ENCODE data around the gene TBC1D1. TPM values are rescaled to one million over a fixed set of nuclear protein-coding genes. Genes with fewer than 3 reads are reported as not detected.

Gene TBC1D1
- total RNA-seq, 1 donor: 66.6 TPM

- Histone ChIP-seq H3K27ac (ENCODE audit: low read depth, low read length) (peak overlapping the region; percentile 60), H3K27me3 (ENCODE audit: insufficient read depth, low read length) (no peaks in the 10 kb centered on the region), H4K20me1 (ENCODE audit: insufficient read depth, low read length) (peaks cover 18% of the 10 kb centered on the region), H3K9me3 (ENCODE audit: low read depth, low read length) (no peaks in the 10 kb centered on the region), H3K4me3 (ENCODE audit: insufficient read depth, low read length) (no peak overlapping the region), H3K4me2 (ENCODE audit: insufficient read depth, low read length) (peak overlapping the region; percentile 23), H3K4me1 (ENCODE audit: insufficient read depth, low read length) (peaks cover 5% of the 10 kb centered on the region), H3K36me3 (ENCODE audit: insufficient read depth, low read length) (peaks cover 23% of the 10 kb centered on the region), H3K79me2 (ENCODE audit: insufficient read depth, low read length) (peaks cover 38% of the 10 kb centered on the region), H2AFZ (ENCODE audit: low read length) (no peak overlapping the region)
- DNase-seq (ENCODE audit: insufficient read length, low spot score, missing footprints): peak; percentile 86
- TF ChIP-seq, protein P1, sequence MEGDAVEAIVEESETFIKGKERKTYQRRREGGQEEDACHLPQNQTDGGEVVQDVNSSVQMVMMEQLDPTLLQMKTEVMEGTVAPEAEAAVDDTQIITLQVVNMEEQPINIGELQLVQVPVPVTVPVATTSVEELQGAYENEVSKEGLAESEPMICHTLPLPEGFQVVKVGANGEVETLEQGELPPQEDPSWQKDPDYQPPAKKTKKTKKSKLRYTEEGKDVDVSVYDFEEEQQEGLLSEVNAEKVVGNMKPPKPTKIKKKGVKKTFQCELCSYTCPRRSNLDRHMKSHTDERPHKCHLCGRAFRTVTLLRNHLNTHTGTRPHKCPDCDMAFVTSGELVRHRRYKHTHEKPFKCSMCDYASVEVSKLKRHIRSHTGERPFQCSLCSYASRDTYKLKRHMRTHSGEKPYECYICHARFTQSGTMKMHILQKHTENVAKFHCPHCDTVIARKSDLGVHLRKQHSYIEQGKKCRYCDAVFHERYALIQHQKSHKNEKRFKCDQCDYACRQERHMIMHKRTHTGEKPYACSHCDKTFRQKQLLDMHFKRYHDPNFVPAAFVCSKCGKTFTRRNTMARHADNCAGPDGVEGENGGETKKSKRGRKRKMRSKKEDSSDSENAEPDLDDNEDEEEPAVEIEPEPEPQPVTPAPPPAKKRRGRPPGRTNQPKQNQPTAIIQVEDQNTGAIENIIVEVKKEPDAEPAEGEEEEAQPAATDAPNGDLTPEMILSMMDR (IDR thresholded peaks at IDR 0.05; ENCODE audit: extremely low read depth, low read depth, low read length): no peak
Observed at GRCh38 chr4:38013461-38014366, 122.8 kb downstream of the TBC1D1 start.

DNA sequence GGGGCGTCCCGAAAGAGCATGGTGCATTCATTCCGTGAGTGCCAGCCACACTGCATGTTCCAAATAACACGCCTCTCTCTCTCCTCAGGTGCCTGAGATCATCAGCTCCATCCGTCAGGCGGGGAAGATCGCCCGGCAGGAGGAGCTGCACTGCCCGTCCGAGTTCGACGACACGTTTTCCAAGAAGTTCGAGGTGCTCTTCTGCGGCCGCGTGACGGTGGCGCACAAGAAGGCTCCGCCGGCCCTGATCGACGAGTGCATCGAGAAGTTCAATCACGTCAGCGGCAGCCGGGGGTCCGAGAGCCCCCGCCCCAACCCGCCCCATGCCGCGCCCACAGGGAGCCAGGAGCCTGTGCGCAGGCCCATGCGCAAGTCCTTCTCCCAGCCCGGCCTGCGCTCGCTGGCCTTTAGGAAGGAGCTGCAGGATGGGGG lies 123.6 kb downstream of the TBC1D1 start:
- Histone ChIP-seq H2AFZ (ENCODE audit: low read length) (no peak overlapping the region), H3K4me3 (ENCODE audit: insufficient read depth, low read length) (no peak overlapping the region), H3K4me1 (ENCODE audit: insufficient read depth, low read length) (peaks cover 5% of the 10 kb centered on the region), H3K9me3 (ENCODE audit: low read depth, low read length) (no peaks in the 10 kb centered on the region), H3K36me3 (ENCODE audit: insufficient read depth, low read length) (peaks cover 23% of the 10 kb centered on the region), H3K4me2 (ENCODE audit: insufficient read depth, low read length) (no peak overlapping the region), H3K79me2 (ENCODE audit: insufficient read depth, low read length) (peaks cover 34% of the 10 kb centered on the region), H3K27me3 (ENCODE audit: insufficient read depth, low read length) (no peaks in the 10 kb centered on the region), H3K27ac (ENCODE audit: low read depth, low read length) (no peak overlapping the region), H4K20me1 (ENCODE audit: insufficient read depth, low read length) (peaks cover 18% of the 10 kb centered on the region)
- TF ChIP-seq, protein P1 (IDR thresholded peaks at IDR 0.05; ENCODE audit: extremely low read depth, low read depth, low read length): no peak
- DNase-seq (ENCODE audit: insufficient read length, low spot score, missing footprints): no peak

DNA sequence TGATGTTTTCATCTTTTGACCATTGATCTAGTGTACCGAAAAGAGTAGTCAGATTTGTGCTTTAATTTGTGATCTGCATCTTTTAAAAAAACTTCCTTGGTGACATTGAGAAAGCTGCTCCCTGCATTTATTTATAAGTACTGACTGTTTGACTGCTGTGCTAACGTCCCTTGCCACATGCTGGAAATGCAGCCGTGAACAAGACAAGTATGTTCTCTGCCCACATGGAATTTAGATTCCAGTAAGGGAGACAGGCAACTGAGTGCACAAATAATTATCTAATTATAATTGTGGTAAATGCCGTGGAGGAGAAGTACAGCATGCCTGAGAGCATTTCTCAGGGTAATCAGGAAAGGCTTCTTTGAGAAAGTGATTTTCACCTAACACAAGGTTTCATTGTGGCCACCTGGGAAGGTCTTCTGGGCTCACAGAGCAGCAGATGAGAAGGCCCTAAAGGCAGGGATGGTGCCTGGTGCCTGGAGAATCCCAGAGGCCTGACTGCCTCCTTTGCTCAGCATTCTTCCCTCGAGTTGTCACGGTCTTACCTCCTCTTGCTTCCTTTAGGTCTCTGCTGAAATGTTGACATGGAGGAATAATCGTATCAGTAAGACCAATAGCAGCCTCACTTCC lies 125.1 kb downstream of the TBC1D1 start:
- Histone ChIP-seq H4K20me1 (ENCODE audit: insufficient read depth, low read length) (peaks cover 11% of the 10 kb centered on the region), H3K4me1 (ENCODE audit: insufficient read depth, low read length) (peaks cover 5% of the 10 kb centered on the region), H3K9me3 (ENCODE audit: low read depth, low read length) (no peaks in the 10 kb centered on the region), H3K27me3 (ENCODE audit: insufficient read depth, low read length) (no peaks in the 10 kb centered on the region), H3K4me3 (ENCODE audit: insufficient read depth, low read length) (no peak overlapping the region), H2AFZ (ENCODE audit: low read length) (no peak overlapping the region), H3K79me2 (ENCODE audit: insufficient read depth, low read length) (peaks cover 21% of the 10 kb centered on the region), H3K36me3 (ENCODE audit: insufficient read depth, low read length) (peaks cover 29% of the 10 kb centered on the region), H3K27ac (ENCODE audit: low read depth, low read length) (no peak overlapping the region), H3K4me2 (ENCODE audit: insufficient read depth, low read length) (no peak overlapping the region)
- DNase-seq (ENCODE audit: insufficient read length, low spot score, missing footprints): no peak
- TF ChIP-seq, protein P1 (IDR thresholded peaks at IDR 0.05; ENCODE audit: extremely low read depth, low read depth, low read length): no peak

GRCh38 chr4:38016698-38017097 lies 125.8 kb downstream of the TBC1D1 start:
- Histone ChIP-seq H3K27me3 (ENCODE audit: insufficient read depth, low read length) (no peaks in the 10 kb centered on the region), H3K4me3 (ENCODE audit: insufficient read depth, low read length) (no peak overlapping the region), H4K20me1 (ENCODE audit: insufficient read depth, low read length) (peaks cover 11% of the 10 kb centered on the region), H3K4me1 (ENCODE audit: insufficient read depth, low read length) (peaks cover 5% of the 10 kb centered on the region), H3K36me3 (ENCODE audit: insufficient read depth, low read length) (peaks cover 29% of the 10 kb centered on the region), H3K79me2 (ENCODE audit: insufficient read depth, low read length) (peaks cover 17% of the 10 kb centered on the region), H3K27ac (ENCODE audit: low read depth, low read length) (no peak overlapping the region), H3K9me3 (ENCODE audit: low read depth, low read length) (no peaks in the 10 kb centered on the region), H2AFZ (ENCODE audit: low read length) (no peak overlapping the region), H3K4me2 (ENCODE audit: insufficient read depth, low read length) (no peak overlapping the region)
- TF ChIP-seq, protein P1 (IDR thresholded peaks at IDR 0.05; ENCODE audit: extremely low read depth, low read depth, low read length): no peak
- no peak for DNase-seq (ENCODE audit: insufficient read length, low spot score, missing footprints)

All from osteoblast (primary cell).